H1 (cell line): ENCODE data around the gene RPTOR. TPM values are rescaled to one million over a fixed set of nuclear protein-coding genes. Genes with fewer than 3 reads are reported as not detected.

Experiments
- ASH2L ChIP-seq: fragments of 200-600, 300-600 bp; sonication (generic); IDR thresholded peaks from one replicate; pipeline ENCODE4 v1.7.1; 2017; ENCODE audit warnings: low read length
- CBX5 ChIP-seq: fragments of 300-800, 300-1000 bp; sonication (generic); IDR thresholded peaks from 2 replicates; pipeline ENCODE4 v1.7.1; 2016; ENCODE audit warnings: antibody characterized with exemption, low read length, low read depth
- CHD7 ChIP-seq: fragments of 300-600 bp; sonication (generic); IDR thresholded peaks from 2 replicates; pipeline ENCODE4 v1.7.1; 2012; ENCODE audit warnings: low read length, moderate library complexity, mild to moderate bottlenecking, inconsistent platforms; ENCODE audit not compliant: insufficient replicate concordance
- E2F6 ChIP-seq: IDR thresholded peaks from 2 replicates; pipeline ENCODE4 v1.6.1; 2012; ENCODE audit warnings: inconsistent platforms
- FOSL1 ChIP-seq: IDR thresholded peaks from 2 replicates; pipeline ENCODE4 v1.6.1; 2011; ENCODE audit warnings: mild to moderate bottlenecking, low read depth, low read length, moderate library complexity; ENCODE audit not compliant: insufficient read depth
- SIRT6 ChIP-seq: IDR thresholded peaks from one replicate; pipeline ENCODE4 v1.7.1; 2012; ENCODE audit warnings: low read length, inconsistent platforms
- SUZ12 ChIP-seq: fragments of 200-600 bp; sonication (generic); IDR thresholded peaks from 2 replicates; pipeline ENCODE4 v1.6.1; 2012; ENCODE audit warnings: mild to moderate bottlenecking, inconsistent platforms, low read length, moderate library complexity, mixed read lengths
- polyA plus RNA-seq, 7 experiments: library from polyadenylated mRNA; depleted of rRNA in 3 of 7; stranded (reverse) in 5 of 7; unstranded in 2 of 7; fragments of >200 nt in 5 of 7; fragments of 200-250 nt in 2 of 7; gene quantifications; 1 replicate in 5 of 7; 2 replicates in 1 of 7; 4 replicates in 1 of 7; pipeline versions ENCODE4 v1.2.1 to v1.2.3, GENCODE V29; 2011 to 2013; ENCODE audit warnings: missing spikeins in 2 of 7, mixed read lengths in 2 of 7
- total RNA-seq: library from RNA; stranded (reverse); fragmentation: NEBNext Ultra II Directional; extraction: Animal tissue kit (Norgen Biotek cat#: 25700); gene quantifications from 2 replicates; pipeline ENCODE4 v1.2.1, GENCODE V29; 2021

Gene RPTOR
- total and polyA plus RNA-seq, 2 of the 8 experiments (the other 6 are each of a cell fraction or from before 2014, with no cell fraction given): 6.9 to 28.7 TPM

- TF ChIP-seq CHD7: no peak
- no peak for TF ChIP-seq SIRT6
- TF ChIP-seq ASH2L: no peak
- no peak for TF ChIP-seq FOSL1
- TF ChIP-seq CBX5: no peak
- no peak for TF ChIP-seq SUZ12
- no peak for TF ChIP-seq E2F6
These were observed 297.9 kb downstream of the RPTOR start (continued) for GRCh38 chr17:80842456-80843013.
